Skeletal muscle tissue (tissue), 5 donors: ENCODE data around the gene BLM. TPM values are rescaled to one million over a fixed set of nuclear protein-coding genes. Genes with fewer than 3 reads are reported as not detected.

Source experiments
- H3K27ac ChIP-seq: one replicate; pipeline ENCODE4 v1.7.0; 2013; ENCODE audit warnings: mild to moderate bottlenecking, low read depth, low read length, inconsistent platforms
- H3K27me3 ChIP-seq, 3 donors: one replicate each; pipeline ENCODE4 v1.7.0; 2013; ENCODE audit warnings: low read length in 3 of 3; ENCODE audit not compliant: control insufficient read depth in 3 of 3, insufficient read depth in 3 of 3
- H3K36me3 ChIP-seq, 3 donors: one replicate each; pipeline ENCODE4 v1.7.0; 2013; ENCODE audit warnings: low read length in 3 of 3; ENCODE audit not compliant: control insufficient read depth in 3 of 3, insufficient read depth in 3 of 3
- H3K4me1 ChIP-seq, 3 donors: one replicate each; pipeline ENCODE4 v1.7.0; 2013; ENCODE audit warnings: low read length in 3 of 3, mild to moderate bottlenecking in 3 of 3; ENCODE audit not compliant: control insufficient read depth in 3 of 3, insufficient read depth in 3 of 3
- H3K4me3 ChIP-seq, 3 donors: one replicate each; pipeline ENCODE4 v1.7.0; 2013; ENCODE audit warnings: low read length in 3 of 3
- H3K9ac ChIP-seq, 3 donors: one replicate each; pipeline ENCODE4 v1.7.0; 2013; ENCODE audit warnings: low read length in 3 of 3, mild to moderate bottlenecking in 3 of 3, moderate library complexity in 2 of 3, low read depth in 1 of 3
- H3K9me3 ChIP-seq, 3 donors: one replicate each; pipeline ENCODE4 v1.7.0; 2013; ENCODE audit warnings: low read length in 3 of 3; ENCODE audit not compliant: control insufficient read depth in 3 of 3
- small RNA-seq: library from RNA; depleted of rRNA; stranded (forward); fragments of <200 nt; gene quantifications from one replicate; pipeline ENCODE3, GENCODE V24; 2014
- total RNA-seq: library from RNA; depleted of rRNA; stranded (reverse); fragments of >200 nt; gene quantifications from one replicate; pipeline ENCODE4 v1.2.3, GENCODE V29; 2014
- donor health status: Osteomylitis.

BLM gene
- total RNA-seq, 1 donor from 2014 or later: 2.1 TPM

- H3K27me3 ChIP-seq: no peaks in the 10 kb centered on the region
- no peaks in the 10 kb centered on the region for H3K36me3 ChIP-seq
- H3K27ac ChIP-seq: no peak overlapping the region
- H3K9me3 ChIP-seq: no peaks in the 10 kb centered on the region
- H3K9ac ChIP-seq: no peak overlapping the region
- H3K4me1 ChIP-seq: peaks cover 19 to 30% (median 25%) of the 10 kb centered on the region in 3 donors
- no peak overlapping the region for H3K4me3 ChIP-seq
These were observed 148.6 kb downstream of the BLM start for GRCh38 chr15:90865702-90866101.

Small RNA genes lying within 50 kb of the gene (small RNA-seq; reads per million reads assigned to genes)
- gene RF00093 (not detected), gene RN7SL363P (not detected)

Other genes with a start within 250 kb of the BLM start
- gene CRTC3, start 187.4 kb upstream of the BLM start, total RNA-seq: 23.0 TPM
- 12.0 TPM for gene FURIN, start 151.2 kb downstream of the BLM start, total RNA-seq
- 19.8 TPM for gene FES, start 167.2 kb downstream of the BLM start, total RNA-seq
- gene MAN2A2, start 186.0 kb downstream of the BLM start, total RNA-seq: 14.1 TPM
- 5.7 TPM for gene HDDC3, start 215.2 kb downstream of the BLM start, total RNA-seq
- 30.3 TPM for gene UNC45A, start 217.9 kb downstream of the BLM start, total RNA-seq
- 11.5 TPM for gene RCCD1, start 237.5 kb downstream of the BLM start, total RNA-seq